SK-N-SH (cell line): ENCODE data around the gene ZNF888.
"Not testable (repeated sequence)": the region's sequence is repeated elsewhere in the genome, so short reads cannot be mapped to it uniquely, and the experiment has no call there.

Source experiments
- CTCF ChIP-seq: fragments of 200-600 bp; sonication (generic); IDR thresholded peaks from 2 replicates; pipeline ENCODE4 v1.6.1; 2017; ENCODE audit warnings: antibody characterized with exemption, mild to moderate bottlenecking, moderate library complexity
- EP300 ChIP-seq, 2 experiments: IDR thresholded peaks; 2 replicates each; pipeline versions ENCODE4 v1.4.0 to v1.6.1; 2012; ENCODE audit warnings: borderline replicate concordance in 1 of 2, low read depth in 1 of 2, low read length in 1 of 2
- EZH2phosphoT487 ChIP-seq: fragments of 200-600 bp; sonication (generic); IDR thresholded peaks from 2 replicates; pipeline ENCODE4 v1.6.1; 2017; ENCODE audit warnings: low read depth, mixed run types, mild to moderate bottlenecking, antibody characterized with exemption, moderate library complexity, borderline replicate concordance
- FOSL2 ChIP-seq: IDR thresholded peaks from 2 replicates; pipeline ENCODE4 v1.4.0; 2012; ENCODE audit warnings: low read depth, mild to moderate bottlenecking, moderate library complexity, borderline replicate concordance
- GATA2 ChIP-seq: sonication (generic); formaldehyde crosslinking; IDR thresholded peaks from 2 replicates; pipeline ENCODE4 v1.5.0; 2020; ENCODE audit warnings: mild to moderate bottlenecking, missing genetic modification reagents
- JUND ChIP-seq: IDR thresholded peaks from 2 replicates; pipeline ENCODE4 v1.4.0; 2012
- MAX ChIP-seq: IDR thresholded peaks from 2 replicates; pipeline ENCODE4 v1.4.0; 2012; ENCODE audit warnings: low read depth
- MXI1 ChIP-seq: IDR thresholded peaks from 2 replicates; pipeline ENCODE4 v1.6.1; 2012; ENCODE audit warnings: mild to moderate bottlenecking, low read depth, low read length, improper control_type of control experiment
- POLR2AphosphoS5 ChIP-seq: IDR thresholded peaks from 2 replicates; pipeline ENCODE4 v1.6.1; 2012; ENCODE audit warnings: low read depth, low read length
- RCOR1 ChIP-seq: fragments of 150-350 bp; IDR thresholded peaks from 2 replicates; pipeline ENCODE4 v1.6.1; 2017; ENCODE audit warnings: antibody characterized with exemption, low read length
- REST ChIP-seq: IDR thresholded peaks from 2 replicates; pipeline ENCODE4 v1.6.1; 2012; ENCODE audit warnings: mild to moderate bottlenecking, low read depth, low read length, moderate library complexity
- RXRA ChIP-seq: IDR thresholded peaks from 2 replicates; pipeline ENCODE4 v1.4.0; 2012; ENCODE audit warnings: low read depth, mild to moderate bottlenecking, borderline replicate concordance
- TEAD4 ChIP-seq: IDR thresholded peaks from 2 replicates; pipeline ENCODE4 v1.4.0; 2012; ENCODE audit warnings: mild to moderate bottlenecking, borderline replicate concordance; ENCODE audit not compliant: insufficient read depth
- USF2 ChIP-seq: fragments of 150-350 bp; IDR thresholded peaks from 2 replicates; pipeline ENCODE4 v1.6.1; 2017; ENCODE audit warnings: antibody characterized with exemption, low read length, low read depth, borderline replicate concordance

- TF ChIP-seq REST; RXRA; CTCF; EP300 (IDR thresholded peaks at IDR 0.05; ENCODE audit: borderline replicate concordance in 1 of 2, low read depth in 1 of 2, low read length in 1 of 2); MXI1; USF2; MAX; POLR2AphosphoS5; JUND; EZH2phosphoT487; GATA2 (CRISPR knock-in tag); TEAD4; FOSL2; RCOR1: not testable (repeated sequence)
These were observed 1.4 kb upstream of the ZNF888 start for GRCh38 chr19:52924641-52925040.
